ENCODE measurements around the gene GALNT9. TPM values are rescaled to one million over a fixed set of nuclear protein-coding genes. Genes with fewer than 3 reads are reported as not detected.

Gene GALNT9
- total RNA-seq, 1 donor from 2014 or later: not detected

DNA sequence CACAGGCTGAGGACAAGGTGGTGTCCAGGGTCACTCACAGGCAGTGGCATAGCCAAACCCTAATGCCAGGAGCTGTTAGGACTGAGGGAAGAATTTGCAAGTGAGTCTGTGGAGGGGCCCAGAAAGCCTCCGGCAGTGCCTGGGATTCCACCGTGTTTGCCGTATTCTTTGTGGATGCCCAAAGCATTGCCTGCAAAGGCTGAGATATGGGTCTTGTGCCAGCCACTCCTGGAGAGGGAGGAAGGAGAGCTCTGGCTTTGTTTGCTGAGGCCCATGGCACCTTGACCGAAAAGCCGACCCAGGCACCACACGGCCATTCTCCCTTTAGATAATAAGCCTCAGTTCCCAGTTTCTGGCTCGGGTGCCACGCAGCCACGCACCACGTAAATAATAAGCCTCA is 35.8 kb upstream of the GALNT9 start:
- H3K27me3 Mint-ChIP-seq (ENCODE audit: insufficient read depth, low read depth): peaks cover 27% of the 10 kb centered on the region
- no peaks in the 10 kb centered on the region for H3K9me3 ChIP-seq (ENCODE audit: low read depth)
- H3K9me3 Mint-ChIP-seq: peaks cover under 1% of the 10 kb centered on the region
- H4K20me1 ChIP-seq (ENCODE audit: low read depth): no peaks in the 10 kb centered on the region
- H3K4me2 ChIP-seq: no peak overlapping the region
- H3K27ac ChIP-seq: no peak overlapping the region
- TF ChIP-seq, protein P1, sequence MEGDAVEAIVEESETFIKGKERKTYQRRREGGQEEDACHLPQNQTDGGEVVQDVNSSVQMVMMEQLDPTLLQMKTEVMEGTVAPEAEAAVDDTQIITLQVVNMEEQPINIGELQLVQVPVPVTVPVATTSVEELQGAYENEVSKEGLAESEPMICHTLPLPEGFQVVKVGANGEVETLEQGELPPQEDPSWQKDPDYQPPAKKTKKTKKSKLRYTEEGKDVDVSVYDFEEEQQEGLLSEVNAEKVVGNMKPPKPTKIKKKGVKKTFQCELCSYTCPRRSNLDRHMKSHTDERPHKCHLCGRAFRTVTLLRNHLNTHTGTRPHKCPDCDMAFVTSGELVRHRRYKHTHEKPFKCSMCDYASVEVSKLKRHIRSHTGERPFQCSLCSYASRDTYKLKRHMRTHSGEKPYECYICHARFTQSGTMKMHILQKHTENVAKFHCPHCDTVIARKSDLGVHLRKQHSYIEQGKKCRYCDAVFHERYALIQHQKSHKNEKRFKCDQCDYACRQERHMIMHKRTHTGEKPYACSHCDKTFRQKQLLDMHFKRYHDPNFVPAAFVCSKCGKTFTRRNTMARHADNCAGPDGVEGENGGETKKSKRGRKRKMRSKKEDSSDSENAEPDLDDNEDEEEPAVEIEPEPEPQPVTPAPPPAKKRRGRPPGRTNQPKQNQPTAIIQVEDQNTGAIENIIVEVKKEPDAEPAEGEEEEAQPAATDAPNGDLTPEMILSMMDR (IDR thresholded peaks at IDR 0.05): no peak
- no peak for TF ChIP-seq EZH2phosphoT487 (IDR thresholded peaks at IDR 0.05)
- no peak for TF ChIP-seq EZH2 (IDR thresholded peaks at IDR 0.05)
- no peak overlapping the region for H3K4me3 Mint-ChIP-seq
- DNase-seq (ENCODE audit: low spot score): no peak
- H3K36me3 Mint-ChIP-seq: no peaks in the 10 kb centered on the region
- H3K4me1 ChIP-seq: no peaks in the 10 kb centered on the region
- H3K36me3 ChIP-seq: no peaks in the 10 kb centered on the region
- H2AFZ ChIP-seq (replicated peaks): no peak overlapping the region
- H3F3A ChIP-seq (ENCODE audit: low read depth): no peaks in the 10 kb centered on the region
- no peak overlapping the region for H3K27ac Mint-ChIP-seq
- peaks cover 29% of the 10 kb centered on the region for H3K4me1 Mint-ChIP-seq
- H3K9ac ChIP-seq: no peak overlapping the region
- no peaks in the 10 kb centered on the region for H3K79me2 ChIP-seq (ENCODE audit: low read depth)
- H3K27me3 ChIP-seq: peaks cover 34% of the 10 kb centered on the region
- no peak overlapping the region for H3K4me3 ChIP-seq

DNA sequence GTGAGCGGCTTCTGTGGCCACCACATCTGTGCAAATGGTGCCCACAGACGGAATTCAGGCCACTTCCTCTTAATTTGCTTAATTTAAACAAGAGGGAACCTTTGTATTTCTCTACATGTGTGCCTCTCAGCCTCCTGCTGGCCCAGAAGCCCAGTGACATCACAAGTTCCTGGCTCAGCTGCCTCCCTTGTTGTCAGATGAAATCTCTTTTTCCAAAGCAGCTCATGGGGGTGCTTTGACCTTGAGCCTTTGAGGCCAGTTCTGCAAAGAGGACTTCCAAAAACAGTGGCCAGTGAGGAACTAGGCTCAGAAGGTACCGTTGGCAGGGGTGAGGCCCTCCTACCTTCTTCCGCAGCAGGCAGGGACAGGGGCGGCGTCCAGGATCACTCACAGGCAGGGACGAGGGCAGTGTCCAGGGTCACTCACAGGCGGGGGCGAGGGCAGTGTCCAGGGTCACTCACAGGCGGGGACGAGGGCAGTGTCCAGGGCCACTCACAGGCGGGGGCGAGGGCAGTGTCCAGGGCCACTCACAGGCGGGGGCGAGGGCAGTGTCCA is 35.0 kb upstream of the GALNT9 start:
- no peaks in the 10 kb centered on the region for H4K20me1 ChIP-seq (ENCODE audit: low read depth)
- peaks cover 26% of the 10 kb centered on the region for H3K27me3 ChIP-seq
- H3K4me3 Mint-ChIP-seq: no peak overlapping the region
- no peaks in the 10 kb centered on the region for H3K79me2 ChIP-seq (ENCODE audit: low read depth)
- H3K4me3 ChIP-seq: no peak overlapping the region
- no peak overlapping the region for H3K4me2 ChIP-seq
- no peak overlapping the region for H2AFZ ChIP-seq (replicated peaks)
- no peak for DNase-seq (ENCODE audit: low spot score)
- H3K27ac Mint-ChIP-seq: peak overlapping the region; percentile 89
- peaks cover 24% of the 10 kb centered on the region for H3K27me3 Mint-ChIP-seq (ENCODE audit: insufficient read depth, low read depth)
- no peaks in the 10 kb centered on the region for H3K4me1 ChIP-seq
- H3K9me3 Mint-ChIP-seq: peaks cover 4% of the 10 kb centered on the region
- H3K36me3 ChIP-seq: no peaks in the 10 kb centered on the region
- H3K36me3 Mint-ChIP-seq: no peaks in the 10 kb centered on the region
- TF ChIP-seq, protein P1 (IDR thresholded peaks at IDR 0.05): no peak
- TF ChIP-seq EZH2 (IDR thresholded peaks at IDR 0.05) (no peak), EZH2phosphoT487 (IDR thresholded peaks at IDR 0.05) (no peak)
- H3K9ac ChIP-seq: no peak overlapping the region
- H3K4me1 Mint-ChIP-seq: peaks cover 27% of the 10 kb centered on the region
- H3F3A ChIP-seq (ENCODE audit: low read depth): no peaks in the 10 kb centered on the region
- no peak overlapping the region for H3K27ac ChIP-seq
- H3K9me3 ChIP-seq (ENCODE audit: low read depth): no peaks in the 10 kb centered on the region

DNA sequence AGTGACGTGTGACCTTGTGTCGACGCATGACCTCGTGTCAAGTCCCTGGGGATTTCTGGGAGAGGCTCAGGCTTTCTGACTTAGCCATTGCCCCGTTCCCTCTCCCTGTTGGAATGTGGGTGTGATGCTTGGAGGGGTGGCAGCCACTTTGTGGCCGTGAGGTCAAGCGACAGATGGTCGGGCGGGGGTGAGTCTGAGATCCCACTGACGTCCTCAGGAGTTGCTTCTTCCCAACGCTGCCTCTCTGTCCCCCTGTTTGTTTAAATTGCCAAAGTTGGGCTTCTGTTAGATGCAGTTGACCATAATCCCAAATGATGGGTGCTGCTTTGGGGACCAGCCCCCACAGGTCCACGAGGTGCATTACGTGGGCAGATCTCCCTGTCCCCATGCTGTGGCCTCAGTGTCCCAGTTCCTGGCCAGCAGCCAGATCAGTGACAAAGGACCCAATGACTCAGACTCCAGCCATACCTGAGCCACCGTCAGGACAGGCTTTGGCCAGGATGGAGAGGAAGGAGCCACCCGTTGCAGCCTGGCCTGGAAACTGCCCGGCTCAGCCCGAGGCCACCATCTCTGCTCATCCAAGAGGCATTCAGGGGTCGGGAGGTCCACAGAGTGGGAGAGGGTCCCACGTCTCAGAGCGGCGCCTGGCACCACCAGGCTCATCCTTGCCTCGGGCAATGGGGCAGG is 34.4 kb upstream of the GALNT9 start:
- Mint-ChIP-seq H3K9me3 (peaks cover 4% of the 10 kb centered on the region), H3K27me3 (ENCODE audit: insufficient read depth, low read depth) (peaks cover 19% of the 10 kb centered on the region), H3K27ac (no peak overlapping the region)

More for the DNA sequence above, 34.4 kb upstream of the GALNT9 start:
- Histone ChIP-seq H3K9ac (no peak overlapping the region), H4K20me1 (ENCODE audit: low read depth) (no peaks in the 10 kb centered on the region), H3K79me2 (ENCODE audit: low read depth) (no peaks in the 10 kb centered on the region), H3K36me3 (no peaks in the 10 kb centered on the region), H3K4me2 (no peak overlapping the region), H3F3A (ENCODE audit: low read depth) (no peaks in the 10 kb centered on the region), H3K9me3 (ENCODE audit: low read depth) (no peaks in the 10 kb centered on the region), H3K4me1 (no peaks in the 10 kb centered on the region), H3K4me3 (no peak overlapping the region), H2AFZ (replicated peaks) (no peak overlapping the region), H3K27me3 (peaks cover 19% of the 10 kb centered on the region), H3K27ac (no peak overlapping the region)
- Mint-ChIP-seq H3K4me3 (peak overlapping the region; percentile 9), H3K4me1 (peaks cover 27% of the 10 kb centered on the region), H3K36me3 (no peaks in the 10 kb centered on the region)
- no peak for DNase-seq (ENCODE audit: low spot score)
- TF ChIP-seq, protein P1 (IDR thresholded peaks at IDR 0.05): no peak
- TF ChIP-seq EZH2 (IDR thresholded peaks at IDR 0.05) (no peak), EZH2phosphoT487 (IDR thresholded peaks at IDR 0.05) (no peak)
